HG02938 (cell line): ENCODE data around the gene MEGF11.

Source experiments
- ATAC-seq: cut with Tn5 transposase; IDR thresholded peaks from one replicate; pipeline ENCODE4 v1.9.1; 2021; ENCODE audit warnings: mild to moderate bottlenecking, moderate library complexity; ENCODE audit not compliant: unreplicated experiment

The MEGF11 gene

GRCh38 chr15:66070220-66070934 lies 183.2 kb downstream of the MEGF11 start:
- no peak for ATAC-seq

GRCh38 chr15:66069751-66070150 lies 183.8 kb downstream of the MEGF11 start:
- ATAC-seq, result no peak

DNA sequence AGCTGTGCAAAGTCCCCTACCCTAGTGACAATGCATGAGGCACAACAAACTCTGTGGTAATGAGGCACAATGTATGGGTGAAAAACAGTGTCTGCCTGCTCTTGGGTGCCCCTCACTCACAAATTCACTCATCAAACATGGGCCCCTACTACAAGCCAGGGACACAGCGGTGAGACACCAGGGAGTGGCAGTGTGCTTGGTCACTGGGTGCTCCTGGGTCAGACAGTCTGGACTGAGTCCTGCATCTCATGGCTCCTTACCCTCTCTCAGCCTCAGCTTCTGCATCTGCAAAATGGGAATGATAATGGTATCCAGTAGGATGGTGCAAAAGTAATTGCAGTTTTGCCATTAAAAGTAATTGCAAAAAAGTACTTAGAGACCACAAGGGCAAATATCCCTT lies 184.7 kb downstream of the MEGF11 start:
- ATAC-seq, result no peak

- ATAC-seq, result no peak
Observed at GRCh38 chr15:66067687-66068086, 185.9 kb downstream of the MEGF11 start.

GRCh38 chr15:66066481-66066880 lies 187.1 kb downstream of the MEGF11 start:
- no peak for ATAC-seq

GRCh38 chr15:66066005-66066404 lies 187.5 kb downstream of the MEGF11 start:
- no peak for ATAC-seq

- no peak for ATAC-seq
Observed at GRCh38 chr15:66065325-66065724, 188.2 kb downstream of the MEGF11 start.

GRCh38 chr15:66063147-66063546 lies 190.4 kb downstream of the MEGF11 start:
- ATAC-seq, result no peak

DNA sequence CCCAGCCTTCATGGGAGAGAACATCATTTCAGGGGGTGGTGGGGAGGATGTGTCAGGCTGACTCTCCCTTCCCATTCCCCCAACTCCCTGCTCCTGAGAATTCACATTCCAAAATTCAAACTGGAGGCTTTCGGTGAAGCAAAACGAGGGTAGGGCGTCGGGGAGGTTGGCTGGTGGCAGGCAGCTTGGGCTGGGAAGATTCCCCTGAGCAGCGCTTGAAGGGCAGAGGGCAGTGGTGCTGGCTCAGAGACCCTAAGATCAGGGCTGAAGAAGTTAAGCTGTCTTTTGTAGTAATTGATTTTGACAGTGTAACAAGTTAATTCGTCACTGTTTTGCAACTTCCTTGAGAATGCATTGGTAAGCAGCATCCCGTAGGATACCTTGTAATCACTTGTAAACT lies 196.5 kb downstream of the MEGF11 start:
- ATAC-seq, result no peak

GRCh38 chr15:66053991-66054390 lies 199.6 kb downstream of the MEGF11 start:
- ATAC-seq, result no peak

DNA sequence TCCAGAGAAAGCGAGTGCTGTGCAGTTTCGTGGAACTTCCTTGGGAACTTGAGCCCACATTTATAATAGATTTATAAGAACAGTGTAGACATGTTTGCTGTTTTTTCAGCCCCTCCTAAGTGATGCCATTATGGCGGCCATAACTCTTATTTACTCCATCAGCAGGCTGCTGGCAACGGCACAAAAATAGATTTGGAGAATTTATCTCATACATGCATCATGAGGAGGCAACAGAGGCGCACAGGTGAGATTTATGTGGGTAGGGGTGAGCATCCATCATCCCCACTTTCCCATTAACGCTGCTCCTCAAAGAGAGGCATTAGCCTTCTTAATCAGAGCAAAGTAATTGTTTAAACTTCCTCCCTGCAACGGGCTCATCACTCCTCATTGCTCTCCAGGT lies 201.7 kb downstream of the MEGF11 start:
- no peak for ATAC-seq

GRCh38 chr15:66050264-66050663 lies 203.3 kb downstream of the MEGF11 start:
- no peak for ATAC-seq

- ATAC-seq, result no peak
Observed at GRCh38 chr15:66049353-66049752, 204.2 kb downstream of the MEGF11 start.

DNA sequence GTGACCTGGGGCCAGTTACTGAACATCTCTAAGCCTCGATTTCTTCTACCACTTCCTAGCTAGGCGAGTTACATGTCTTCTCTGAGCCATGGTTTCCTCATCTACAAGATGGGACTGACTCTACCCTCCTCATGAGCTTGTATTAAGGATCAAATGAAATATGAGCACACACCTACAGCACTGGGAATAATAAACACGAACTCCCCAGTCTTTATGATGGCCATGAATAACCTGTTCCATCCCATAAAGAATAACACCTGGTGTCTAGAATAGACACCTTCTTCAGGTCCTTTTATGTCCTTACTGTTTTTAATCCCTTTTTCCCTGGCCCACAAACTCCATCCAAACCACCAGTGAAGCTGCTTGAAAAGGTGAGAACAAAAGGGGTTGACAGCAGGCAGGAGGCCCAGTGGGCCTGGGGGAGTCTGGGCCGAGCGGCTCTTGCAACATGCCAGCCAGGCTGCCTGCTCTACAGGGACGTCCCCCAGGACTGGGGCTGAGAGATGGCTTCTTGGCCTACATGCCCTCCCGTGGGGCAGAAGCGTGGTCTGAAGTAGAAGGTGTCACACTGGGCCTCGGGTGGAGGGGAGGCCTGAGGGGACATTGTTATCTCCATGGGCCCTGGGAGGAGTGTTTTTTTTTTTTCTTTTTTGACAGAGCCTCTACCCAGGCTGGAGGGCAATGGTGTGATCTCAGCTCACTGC lies 206.1 kb downstream of the MEGF11 start:
- no peak for ATAC-seq

GRCh38 chr15:66046751-66047150 lies 206.8 kb downstream of the MEGF11 start:
- no peak for ATAC-seq

- ATAC-seq, result no peak
Observed at GRCh38 chr15:66046326-66046725, 207.2 kb downstream of the MEGF11 start.

DNA sequence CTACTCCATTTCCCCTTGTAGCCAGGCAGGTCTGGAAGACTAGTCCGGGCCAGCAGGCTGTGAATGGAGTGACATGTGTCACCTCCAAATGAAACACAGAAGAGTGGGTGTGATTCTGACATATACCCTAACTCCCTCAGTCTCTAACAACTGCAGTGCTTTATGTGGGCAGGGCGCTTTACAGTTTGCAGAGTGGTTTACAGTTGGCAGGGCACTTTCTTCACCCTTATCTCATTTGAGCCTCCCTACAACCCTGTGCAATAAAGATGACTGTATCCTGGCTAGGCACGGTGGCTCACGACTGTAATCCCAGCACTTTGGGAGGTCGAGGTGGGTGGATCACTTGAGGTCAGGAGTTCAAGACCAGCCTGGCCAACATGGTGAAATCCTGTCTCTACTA lies 208.0 kb downstream of the MEGF11 start:
- no peak for ATAC-seq

GRCh38 chr15:66044837-66045236 lies 208.7 kb downstream of the MEGF11 start:
- ATAC-seq, result no peak

GRCh38 chr15:66043264-66043663 lies 210.3 kb downstream of the MEGF11 start:
- no peak for ATAC-seq

GRCh38 chr15:66042624-66043023 lies 210.9 kb downstream of the MEGF11 start:
- ATAC-seq, result no peak

GRCh38 chr15:66041276-66041675 lies 212.3 kb downstream of the MEGF11 start:
- ATAC-seq, result no peak

DNA sequence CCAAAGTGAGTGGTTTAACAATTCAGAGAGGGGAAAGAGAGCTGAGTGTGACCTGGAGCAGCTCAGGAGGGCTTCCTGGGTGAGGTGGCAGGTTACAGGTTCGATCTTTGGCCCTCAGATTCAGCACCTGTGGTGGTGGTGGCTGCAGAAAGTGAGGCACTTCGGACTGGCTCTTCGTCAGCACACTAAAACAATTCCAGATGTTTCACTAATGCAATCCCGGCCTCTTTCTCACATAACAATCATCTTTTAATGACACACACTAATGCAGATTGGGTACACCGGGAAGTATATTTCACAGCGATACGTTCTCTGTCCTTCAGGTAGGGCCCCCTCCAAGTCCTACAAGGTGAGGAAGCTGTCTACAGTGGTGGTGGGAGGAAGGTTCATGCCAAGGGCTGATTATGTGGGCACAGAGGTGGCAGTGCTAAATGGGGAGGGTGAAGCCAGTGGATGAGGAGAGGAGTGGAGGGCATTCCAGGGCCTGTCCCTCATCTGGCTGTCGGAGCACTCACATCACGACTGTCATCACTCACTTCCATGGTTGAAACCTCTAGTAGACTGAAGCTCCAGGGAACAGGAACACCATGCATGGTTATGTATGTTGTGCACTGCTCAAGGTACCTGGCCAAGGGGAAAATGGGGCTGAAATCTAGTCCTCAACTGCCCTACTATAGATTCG lies 213.2 kb downstream of the MEGF11 start:
- ATAC-seq, result no peak
